NCI-H128 (cell line): ENCODE measurements around the gene CABP4.

Source experiments
- DNase-seq: peaks from one replicate; lab custom pipeline; 2025; ENCODE audit not compliant: unreplicated experiment; lab: John Stamatoyannopoulos, UW

CABP4 gene

DNA sequence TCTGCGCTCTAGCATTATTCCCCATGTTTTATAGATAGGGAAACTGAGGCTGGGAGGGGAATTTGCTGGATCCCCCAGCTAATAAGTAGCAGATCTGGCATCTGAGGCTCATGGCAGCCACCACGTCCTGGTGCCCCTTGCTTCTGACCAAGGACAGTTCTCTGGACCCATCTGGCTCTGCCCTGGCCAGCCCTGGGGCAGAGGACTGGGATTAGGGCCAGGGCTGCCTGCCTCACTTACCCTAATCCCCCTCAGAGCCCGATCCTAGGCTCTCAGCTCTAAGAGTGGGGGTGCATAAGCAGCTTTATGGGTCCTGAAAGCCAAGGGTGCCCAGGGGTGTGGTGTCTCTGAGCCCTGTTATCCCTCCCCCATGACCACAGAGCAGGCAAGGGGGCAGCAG lies at the start of gene CABP4:
Gene CABP4 (plus strand): TSS at position 301 of the 400 bp plus-strand sequence. CDS start 70 bp downstream, at position 371.
- no peak for DNase-seq

DNA sequence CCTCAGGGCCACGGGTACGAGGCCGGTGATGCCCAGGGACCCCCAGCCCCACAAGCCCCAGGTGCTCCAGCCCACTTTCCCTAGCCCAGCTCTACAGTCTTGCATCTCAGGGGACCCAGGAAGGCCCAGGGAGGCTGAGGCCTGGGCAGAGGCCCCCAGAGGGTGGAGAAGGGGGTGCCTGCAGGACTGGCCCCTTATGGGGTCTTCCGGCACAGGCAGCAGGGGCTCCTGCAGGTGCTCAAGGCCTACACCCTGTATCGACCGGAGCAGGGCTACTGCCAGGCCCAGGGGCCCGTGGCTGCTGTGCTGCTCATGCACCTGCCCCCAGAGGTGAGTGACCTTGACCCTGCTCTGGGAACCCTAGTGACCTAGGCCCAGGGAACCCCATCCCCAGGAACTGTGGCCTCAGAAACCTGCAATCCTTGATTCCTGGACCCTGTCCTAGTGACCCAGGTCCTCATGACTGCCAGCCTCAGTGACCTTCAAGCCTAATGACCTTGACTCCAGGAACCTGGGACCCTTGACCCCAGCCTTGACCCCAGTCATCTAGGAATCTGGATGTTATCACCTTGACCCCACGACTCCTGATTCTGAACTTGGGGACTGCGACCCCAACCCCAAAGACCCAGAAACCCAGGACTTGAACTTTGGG lies 49.3 kb upstream of the CABP4 start:
- DNase-seq, result no peak

DNA sequence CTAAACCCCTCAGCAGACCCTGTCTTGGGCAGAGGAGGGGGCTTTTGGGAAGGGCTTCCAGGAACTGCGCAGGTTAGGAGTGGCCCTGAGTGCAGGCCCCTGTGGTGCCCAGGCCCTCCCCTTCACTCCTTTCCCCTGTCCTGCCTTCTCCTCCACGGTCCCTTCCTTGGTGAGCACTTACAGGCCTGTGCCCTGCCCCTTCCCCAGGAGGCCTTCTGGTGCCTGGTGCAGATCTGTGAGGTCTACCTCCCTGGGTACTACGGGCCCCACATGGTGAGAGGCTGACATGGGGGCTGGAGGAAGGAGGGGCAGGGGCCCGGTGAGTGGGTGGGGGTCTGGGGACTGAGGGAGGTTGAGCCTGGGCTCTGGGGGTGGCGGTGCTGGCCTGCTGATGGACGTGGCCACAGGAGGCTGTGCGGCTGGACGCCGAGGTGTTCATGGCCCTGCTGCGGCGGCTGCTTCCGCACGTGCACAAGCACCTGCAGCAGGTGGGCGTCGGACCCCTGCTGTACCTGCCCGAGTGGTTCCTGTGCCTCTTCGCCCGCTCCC lies 48.7 kb upstream of the CABP4 start:
- no peak for DNase-seq

- DNase-seq, result no peak
These were observed 48.0 kb upstream of the CABP4 start for GRCh38 chr11:67406969-67407687.

GRCh38 chr11:67407688-67408163 lies 47.4 kb upstream of the CABP4 start:
- DNase-seq, result no peak

DNA sequence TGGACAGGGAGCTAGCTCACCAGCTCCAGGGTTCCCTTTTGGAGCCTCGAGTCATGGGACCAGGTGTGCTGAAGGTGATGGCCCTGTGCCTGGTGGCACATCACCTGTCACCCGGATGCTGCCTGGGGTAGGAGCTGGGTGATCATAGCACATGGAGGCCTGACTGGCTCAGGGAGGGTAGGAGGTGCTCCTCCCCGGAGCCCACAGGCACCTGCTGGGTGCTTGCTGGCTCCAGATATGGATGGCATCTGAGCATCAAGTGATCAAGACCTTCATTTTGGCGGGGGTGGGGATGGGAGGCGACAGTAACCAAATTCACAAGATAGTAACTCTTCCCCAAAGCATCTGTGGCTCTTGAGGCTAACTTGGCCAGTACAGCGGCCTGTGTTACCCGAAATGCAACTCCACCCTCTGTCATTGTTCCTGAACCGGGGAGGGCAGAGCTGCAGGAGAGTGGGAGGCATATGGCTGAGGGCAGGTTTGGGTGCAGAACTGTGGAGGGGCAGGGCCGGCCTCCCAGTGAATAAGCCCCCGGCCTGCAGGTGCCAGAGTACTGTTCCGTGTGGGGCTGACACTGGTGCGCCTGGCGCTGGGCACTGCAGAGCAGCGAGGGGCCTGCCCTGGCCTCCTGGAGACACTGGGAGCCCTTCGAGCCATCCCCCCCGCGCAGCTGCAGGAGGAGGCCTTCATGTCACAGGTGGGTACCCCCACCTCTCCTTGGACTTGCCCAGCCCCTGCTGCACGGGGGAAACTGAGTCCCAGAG lies 46.5 kb upstream of the CABP4 start:
- no peak for DNase-seq

- DNase-seq, result no peak
These were observed 45.9 kb upstream of the CABP4 start for GRCh38 chr11:67409261-67409666.

GRCh38 chr11:67409781-67410368 lies 45.3 kb upstream of the CABP4 start:
- no peak for DNase-seq

- DNase-seq, result no peak
These were observed 44.8 kb upstream of the CABP4 start for GRCh38 chr11:67410369-67410831.

GRCh38 chr11:67410984-67411784 lies 44.0 kb upstream of the CABP4 start:
- DNase-seq, result no peak

- DNase-seq, result no peak
These were observed 43.4 kb upstream of the CABP4 start for GRCh38 chr11:67411785-67412152.

- DNase-seq, result no peak
These were observed 42.5 kb upstream of the CABP4 start for GRCh38 chr11:67412495-67413179.

DNA sequence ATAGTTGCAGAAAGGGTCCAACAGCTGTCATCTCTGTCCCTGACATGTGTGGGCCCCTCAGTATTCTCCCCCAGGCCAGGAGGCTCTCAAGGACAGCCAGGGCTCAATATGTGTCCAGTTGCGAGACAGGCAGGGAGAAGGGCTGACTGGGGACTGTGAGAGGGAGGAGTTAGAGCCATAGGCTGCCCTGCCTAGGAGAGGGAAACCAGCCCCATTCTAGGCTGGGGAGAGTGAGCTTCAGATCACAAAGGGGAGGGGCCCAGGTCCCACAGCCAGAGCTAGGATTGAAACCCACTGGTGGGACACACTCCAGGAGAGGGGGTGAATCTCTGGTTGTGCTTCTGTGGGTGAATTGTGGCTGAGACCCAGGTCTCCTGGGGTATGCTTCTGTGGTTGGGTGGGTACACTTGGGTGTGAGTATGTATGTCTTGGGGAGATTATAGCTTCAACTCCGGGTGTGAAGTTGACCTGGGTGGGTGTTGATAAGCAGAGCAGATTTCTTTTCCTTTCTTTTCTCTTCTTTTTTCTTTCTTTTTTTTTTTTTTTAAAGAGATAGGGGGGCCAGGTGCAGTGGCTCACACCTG lies 41.8 kb upstream of the CABP4 start:
- DNase-seq, result no peak

- DNase-seq, result no peak
These were observed 39.5 kb upstream of the CABP4 start, which contains the start of gene CARNS1 for GRCh38 chr11:67415501-67416304. CARNS1 (plus strand) TSS chr11:67415678; CDS start chr11:67416200, 522 bp downstream.

GRCh38 chr11:67416416-67417335 lies 38.5 kb upstream of the CABP4 start:
- no peak for DNase-seq

DNA sequence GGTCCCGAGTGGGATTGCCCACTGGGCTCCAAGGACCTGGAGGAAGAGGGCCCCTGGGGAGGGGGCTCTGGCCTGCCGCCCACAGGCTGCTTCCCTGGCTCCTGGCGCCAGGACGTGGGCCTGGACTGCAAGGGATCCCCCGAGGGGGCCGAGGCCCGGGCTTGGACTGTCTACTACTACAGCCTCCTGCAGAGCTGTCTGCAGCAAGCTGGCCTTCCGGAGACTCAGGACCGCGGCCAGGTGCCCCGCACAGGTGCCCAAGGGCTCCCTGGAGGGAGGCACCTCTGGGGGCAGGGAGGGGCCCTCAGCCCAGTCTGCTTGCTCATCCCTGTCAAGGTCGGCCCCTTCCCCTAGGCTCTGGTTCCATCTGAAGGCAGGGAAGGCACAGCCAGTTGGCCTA lies 37.7 kb upstream of the CABP4 start:
- no peak for DNase-seq
